Measurements from ENCODE around the gene SORCS2.
A peak's percentile ranks its signal among the peaks of the same experiment; 100 is the strongest.

SORCS2 gene

DNA sequence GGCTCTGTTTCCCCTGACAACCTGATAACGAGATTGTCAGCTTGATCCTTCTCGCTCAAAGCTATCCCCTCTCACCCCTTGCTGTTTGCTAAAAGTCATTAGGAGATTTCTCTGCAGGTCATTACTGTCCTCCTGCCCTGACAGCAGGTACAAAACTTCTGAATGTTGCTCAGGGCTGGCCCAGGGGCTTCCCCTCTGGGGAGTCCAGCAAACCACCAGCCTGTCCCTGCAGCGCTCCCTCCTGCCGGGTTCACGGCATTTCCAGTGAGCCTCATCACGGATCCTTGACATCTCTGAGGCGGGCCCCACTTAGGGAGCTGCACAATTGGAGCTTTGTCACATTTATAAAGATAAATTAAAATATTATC, 5.2 kb upstream of the SORCS2 start:
- DNase-seq, result no peak

DNA sequence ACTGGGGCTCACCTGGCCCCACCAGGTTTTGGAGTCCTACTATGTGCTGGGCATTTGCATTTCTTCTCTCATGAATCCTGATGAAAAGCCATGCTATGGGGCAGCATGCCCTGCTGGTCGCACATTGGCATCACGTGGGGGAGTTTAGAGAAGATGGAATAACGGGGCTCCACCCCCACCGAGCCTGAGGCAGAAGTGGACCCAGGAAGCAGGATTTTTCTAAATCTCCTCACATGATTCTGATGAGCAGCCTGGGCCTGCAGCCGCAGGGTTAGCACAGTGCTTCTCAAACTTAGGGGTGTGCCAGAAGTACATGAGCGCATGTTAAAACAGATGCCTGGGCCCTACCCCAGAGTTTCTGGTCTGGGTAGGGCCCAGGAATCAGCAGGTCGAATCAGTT, 4.6 kb upstream of the SORCS2 start:
- DNase-seq, result no peak

DNA sequence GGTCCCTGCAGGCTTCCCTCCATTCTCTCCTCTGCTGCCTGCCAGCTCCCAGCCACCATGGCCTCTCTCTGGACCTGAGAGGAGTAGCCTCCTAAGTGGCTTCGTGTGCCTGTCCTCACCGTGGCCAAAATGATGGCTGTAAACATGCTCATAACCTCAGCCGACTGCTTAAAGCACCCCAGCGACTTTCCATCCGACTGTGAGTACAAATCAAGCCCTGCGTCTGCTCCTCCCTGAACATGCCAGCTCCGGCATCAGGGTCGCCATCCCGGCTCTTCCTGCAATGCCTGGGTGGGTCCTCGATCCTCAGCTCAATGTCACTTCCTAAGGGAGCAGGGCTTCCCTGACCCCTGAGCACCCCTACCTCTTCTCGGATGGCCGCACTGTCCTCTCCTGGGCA, 3.3 kb upstream of the SORCS2 start:
- DNase-seq, result no peak

DNA sequence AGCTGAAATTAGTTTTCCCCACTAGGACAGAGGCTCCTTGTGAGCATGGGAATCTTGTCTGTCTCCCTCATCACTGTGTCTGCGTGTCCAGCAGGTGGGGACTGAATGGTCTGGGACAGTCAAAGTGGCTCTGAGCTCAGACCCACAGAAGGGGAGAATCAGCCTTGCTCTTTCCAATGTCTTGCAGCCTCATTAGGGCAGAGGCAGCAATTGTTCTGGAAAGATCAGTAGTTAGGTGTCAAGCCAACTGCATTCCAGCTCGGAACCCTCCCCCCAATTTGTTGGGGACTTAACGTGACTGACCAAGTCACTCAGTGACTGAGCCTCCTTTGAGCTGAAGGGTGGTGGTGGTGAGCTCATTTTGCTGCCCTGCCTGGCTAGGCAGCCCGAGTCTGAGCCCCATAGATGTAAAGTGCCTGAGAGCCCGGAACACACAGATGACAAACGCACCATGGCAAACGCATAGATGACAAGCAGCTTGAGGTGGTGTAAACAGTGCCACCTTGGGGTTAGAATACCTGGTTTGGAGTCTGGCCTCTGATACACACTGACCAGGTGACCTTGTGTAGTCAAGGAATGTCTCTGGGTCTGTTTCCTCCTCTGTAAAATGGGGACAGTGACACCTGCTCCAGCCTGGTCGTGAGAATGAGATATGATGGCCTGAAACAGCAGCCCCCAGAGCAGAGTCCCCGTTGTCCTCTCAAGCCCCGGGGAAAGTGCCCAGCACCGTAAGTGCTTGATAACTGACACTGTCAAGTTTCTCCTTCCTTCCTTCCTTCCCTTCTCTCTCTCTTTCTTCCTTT, 2.7 kb upstream of the SORCS2 start:
- no peak for DNase-seq

DNA sequence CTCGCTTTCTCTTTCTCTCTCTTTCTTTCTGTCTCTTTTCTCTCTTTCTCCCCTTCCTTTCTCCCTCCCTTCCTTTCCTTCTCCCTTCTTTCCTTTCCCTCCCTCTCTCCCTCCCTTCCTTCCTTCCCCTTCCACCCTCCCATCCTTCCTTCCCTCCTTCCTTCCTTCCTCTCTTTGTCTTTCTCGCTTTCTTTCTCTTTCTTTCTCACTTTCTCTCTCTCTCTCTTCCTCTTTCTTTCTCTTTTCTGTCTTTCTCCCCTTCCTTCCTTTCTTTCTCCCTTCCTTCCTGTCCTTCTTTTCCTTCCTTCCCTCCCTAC, 2.1 kb upstream of the SORCS2 start:
- DNase-seq, result no peak

DNA sequence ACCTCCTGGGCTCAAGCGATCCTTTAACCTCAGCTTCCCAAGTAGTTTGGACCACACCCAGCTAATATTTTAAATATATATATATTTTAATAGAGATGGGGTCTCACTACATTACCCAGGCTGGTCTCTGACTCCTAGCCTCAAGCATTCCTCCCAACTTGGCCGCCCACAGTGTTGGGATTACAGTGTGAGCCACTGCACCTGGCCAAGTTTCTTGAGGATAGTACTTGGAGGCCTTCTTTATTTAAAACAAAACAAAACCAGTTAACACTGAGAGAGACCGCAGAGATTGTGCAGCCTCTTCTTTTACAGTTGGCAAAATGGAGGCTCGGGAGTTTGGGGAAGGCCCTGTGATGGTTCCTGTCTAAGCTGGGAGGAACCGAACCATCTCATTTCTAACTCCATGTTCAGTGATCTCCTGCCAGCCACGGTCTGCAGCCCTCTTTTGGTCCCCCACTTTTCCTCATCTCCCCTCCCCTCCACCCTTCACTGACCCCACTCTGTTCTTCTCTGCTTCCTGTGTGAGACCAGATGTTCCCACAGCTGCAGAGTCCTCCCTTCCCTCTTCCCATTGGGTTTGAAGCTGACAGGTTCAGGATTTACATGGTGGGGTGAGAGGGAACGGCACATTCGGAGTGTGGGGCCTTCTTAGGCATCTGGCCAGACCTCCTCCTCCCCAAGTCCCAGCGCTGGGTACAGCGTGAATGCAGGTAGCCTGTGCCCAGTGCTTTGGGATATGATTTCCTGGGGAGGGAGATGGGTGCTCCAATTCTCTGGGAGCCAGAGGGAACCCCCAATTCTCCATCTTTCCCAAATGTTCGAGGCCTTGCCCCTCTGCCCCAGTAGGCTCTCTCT, 1.4 kb upstream of the SORCS2 start:
- no peak for DNase-seq

DNA sequence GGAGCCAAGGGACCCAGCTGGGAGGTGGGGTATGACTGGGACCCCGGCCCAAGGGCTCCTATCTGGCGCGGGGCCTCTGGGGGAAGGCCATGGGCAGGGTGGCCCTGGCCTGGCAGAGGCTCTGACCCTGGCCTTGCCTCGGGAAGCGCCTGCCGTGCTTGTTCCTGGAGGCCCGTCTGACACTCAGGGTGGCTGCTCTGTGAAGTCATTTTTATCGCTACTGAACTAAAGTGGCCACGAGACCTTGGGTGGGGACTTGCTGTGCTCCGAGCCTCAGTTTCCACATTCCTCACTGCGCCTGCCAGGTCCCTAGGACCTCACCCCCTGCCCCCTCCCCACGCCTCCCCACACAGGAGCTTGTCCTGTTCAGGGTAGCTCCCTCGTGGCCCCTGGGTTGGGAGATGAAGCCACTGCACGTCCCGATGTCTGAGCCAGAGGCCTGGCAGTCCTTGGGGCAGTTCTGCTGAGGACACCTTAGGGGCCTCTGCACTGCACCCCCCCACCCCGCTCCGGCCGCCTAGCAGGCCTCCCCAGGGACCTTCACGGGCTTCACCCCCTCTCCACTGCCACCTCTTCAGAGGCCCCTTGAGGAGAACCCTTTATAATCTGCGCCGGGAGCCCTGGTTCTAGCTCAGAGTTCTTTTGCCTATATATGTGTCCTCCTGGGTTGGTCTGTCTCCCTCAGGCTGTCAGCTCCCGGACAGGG, 639 bp upstream of the SORCS2 start:
- no peak for DNase-seq

DNA sequence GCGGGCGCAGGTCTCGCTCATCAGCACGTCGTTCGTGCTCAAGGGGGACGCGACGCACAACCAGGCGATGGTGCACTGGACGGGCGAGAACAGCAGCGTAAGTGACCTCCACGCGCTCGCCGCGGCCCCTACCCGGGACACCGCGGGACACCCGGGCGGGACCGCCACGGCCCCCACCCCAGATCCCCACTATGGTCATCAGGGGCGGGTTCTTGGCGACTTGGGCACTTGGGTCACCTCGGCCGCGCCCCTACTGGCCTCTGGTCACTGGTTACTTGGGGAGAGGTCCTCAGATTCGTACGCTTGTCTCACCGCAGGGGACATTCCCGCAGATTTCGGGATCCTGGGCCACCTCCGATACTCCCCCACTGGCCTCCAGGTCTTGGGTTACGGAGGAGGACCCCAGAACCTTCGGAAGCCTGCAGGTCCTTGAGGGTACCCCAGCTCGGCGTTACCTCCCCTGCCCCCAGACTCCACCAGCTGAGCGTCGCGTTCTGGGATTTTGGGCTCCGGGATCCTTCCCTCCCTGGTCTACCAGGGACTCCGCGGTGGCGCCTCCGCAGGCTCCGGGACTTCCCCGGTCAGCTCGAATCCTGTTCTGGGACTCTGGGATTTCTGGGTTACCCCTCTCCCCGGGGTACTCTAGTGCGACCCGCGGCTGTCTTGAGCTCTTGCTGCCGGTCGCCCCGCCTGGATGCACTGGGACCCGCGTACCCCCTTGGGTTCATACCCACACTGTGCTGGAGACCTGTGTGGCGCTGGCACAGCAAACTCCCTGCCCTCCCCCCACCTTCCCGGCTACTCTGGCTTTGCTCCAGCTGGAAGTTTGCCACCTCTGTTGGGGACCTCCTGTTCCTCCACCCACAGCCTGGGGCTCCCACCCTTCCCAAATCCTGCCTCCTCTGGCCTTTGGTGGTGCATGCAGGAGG, 956 bp downstream of the SORCS2 start:
- DNase-seq, result no peak

DNA sequence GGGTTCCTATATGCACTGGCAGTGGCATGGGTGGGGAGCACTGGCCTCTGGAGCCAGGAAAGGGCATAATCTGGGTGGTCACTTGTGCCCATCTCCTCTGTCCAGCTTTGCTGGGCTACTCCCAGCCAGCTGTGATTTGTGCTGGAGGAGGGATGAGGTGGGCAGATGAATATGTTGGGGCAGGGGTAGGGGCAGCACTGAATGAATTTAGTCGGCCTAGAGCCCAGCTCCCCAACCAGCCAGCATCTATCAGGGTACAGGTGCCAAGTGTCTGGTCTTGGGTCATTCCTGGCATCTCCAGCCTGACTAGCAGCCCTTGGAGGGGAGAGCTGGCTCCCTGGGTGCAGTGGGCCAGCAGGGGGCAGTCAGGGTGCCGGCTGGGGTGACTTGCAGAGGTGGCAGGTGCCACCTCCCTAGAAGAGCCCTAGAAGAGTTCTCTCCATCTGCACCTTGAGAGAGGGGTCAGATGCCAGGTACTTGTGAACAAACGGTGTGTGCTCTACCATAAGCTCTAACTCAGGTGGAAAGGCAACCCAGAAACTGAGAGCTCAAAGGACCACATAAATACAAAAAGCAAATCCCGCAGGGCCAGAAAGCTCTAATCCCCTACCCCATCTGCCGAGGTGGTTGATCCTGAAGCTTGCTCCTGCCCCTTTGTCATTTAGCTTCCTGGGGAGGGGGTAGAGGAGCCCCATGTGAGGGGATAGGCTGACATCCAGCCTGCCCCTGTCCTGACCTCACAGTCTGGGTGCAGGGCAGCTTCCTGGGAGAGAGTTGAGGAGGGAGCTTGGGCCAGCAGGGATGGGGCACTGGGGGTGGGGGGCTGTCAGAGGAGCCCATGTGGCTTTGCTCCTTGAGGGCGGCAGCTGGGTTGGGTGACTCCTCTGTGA, 2.2 kb downstream of the SORCS2 start:
- DNase-seq, result peak; percentile 85

DNA sequence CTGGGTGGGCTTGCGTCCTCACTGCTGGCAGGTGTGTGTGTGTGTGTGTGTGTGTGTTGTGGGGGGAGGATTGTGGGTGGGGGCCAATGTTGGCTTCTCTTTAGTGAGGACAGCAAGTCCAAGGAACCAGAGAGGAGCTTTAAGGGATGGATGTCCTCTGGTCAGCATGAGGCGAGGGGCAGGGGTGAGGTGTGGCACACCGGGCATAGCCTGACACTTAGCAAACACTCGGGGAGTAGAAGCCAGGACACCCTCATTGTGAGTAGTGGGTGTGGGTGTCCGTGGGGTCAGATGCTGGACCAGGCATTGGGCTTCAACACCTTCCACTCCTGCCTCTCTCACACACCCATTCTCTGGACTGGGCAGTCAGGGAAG, 2.8 kb downstream of the SORCS2 start:
- no peak for DNase-seq

DNA sequence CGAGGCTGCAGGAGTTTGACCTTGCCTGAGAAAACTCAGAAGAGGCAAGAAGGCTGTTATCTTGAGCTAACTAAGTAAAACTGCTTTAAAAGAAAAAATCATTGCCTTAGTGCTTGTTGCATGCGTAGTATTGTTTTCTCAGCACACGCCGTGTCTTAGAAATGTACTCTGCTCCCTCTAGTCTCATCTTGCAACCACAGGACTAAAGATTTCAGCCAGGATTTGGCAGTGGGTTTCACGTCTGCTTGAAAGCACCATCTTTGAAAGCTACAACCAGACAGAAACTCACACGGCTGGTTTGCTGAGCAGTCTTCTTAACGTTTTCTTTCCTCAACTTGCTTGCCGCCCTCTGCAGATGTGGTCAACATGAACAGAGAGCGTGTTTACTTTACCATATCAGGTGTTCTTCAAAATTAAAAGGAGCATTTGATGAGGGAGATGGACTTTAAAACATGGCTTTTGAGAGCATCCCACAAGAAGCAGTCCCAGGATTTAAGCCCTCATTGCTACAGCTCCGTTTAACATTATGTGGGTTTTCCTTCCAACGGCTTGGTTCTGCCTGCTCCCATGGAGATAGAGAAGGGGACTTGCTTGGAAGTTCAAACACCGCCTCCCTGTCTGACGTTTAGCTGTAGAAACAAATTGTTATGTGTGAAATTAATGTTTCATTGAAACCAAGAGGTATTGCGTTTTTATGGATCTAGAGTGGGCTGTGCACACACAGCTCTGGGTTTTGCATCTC, 3.4 kb downstream of the SORCS2 start:
- no peak for DNase-seq

DNA sequence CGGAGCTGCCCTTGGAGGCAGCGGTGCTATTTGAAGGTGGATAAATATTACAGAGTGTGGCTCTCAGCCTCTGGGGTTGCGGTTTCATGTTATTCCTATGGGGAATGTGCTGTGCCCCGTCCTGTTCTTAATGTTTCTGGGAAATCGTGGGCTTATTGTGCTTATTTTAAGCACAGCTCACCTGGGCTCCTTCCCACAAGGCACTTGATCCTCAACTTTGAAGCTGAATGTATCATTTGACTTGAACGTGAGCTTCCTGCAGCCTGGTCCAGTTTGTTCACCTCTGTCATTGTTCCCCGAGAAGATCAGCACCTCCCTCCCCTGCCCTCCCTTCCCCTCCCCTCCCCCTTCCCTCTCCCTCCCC, 3.9 kb downstream of the SORCS2 start:
- peak; percentile 54 for DNase-seq

DNA sequence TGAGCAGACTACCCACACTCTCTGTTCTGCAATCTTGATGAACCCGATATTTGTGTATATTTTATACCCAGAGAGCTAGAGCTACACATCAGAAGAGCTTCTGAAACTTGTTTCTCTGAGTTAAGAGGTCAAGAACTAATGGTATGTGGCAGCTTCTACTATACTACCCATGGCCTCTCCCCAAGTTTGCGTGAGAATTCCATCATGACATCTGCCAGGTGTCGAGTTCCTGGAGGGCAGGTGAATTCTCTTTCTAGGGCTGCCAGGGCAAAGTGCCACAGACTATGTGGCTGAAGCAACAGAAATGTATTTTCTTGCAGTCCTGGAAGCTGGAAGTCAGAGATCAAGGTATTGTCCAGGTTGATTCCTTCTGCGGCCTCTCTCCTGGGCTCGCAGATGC, 4.4 kb downstream of the SORCS2 start:
- no peak for DNase-seq

DNA sequence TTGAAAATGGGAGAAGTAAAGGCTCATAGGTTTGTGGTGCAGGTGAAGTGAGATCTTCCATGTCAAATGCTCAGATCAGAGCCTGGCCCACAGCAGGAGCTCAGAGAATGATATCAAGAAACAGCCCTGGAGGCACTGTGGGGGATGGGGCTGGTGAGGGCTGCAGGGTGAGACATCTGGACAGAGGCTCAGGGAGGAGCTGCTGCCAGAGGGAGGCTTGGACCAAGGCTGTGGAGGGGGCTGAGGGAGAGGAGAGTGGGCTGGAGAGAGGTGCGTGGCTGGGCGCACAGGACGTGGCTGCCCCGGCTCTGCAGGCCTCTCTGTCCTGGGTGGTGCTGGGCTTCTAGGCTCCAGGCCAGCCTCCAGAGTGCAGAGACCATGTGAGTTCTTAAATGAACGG, 5.6 kb downstream of the SORCS2 start:
- DNase-seq, result no peak

DNA sequence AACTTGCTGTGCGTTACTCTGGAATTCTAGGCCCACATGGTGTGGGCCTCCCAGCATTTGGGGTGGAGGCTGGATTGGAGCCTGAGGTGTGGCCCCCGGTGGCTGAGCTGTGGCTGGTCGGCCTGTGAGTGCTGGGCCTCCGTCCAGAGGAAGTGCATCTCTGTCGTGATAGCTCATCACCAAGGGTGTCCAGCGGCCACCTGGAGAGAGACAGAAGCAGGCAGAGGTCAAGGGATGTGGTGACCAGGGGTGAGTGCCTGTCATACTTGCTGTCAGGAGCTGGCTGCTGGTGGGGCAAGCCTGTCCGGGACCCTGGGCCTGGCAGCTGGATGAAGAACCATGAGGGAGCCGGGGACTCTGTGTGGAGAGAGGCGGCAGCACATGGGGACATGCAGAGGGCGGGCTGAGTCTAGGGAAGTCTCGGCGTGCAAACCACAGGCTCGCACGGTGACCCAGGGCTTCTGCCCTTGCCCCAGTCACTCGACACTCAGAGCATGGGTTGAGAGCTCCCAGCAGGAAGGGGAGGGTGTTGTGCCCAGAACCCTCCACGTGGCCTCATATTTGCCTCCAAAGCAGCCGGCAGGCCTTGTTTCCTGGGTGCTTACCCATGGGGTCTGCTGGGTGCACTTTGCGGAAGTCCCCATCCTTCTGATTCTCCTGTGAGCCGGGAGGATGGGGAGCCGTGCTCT, 6.2 kb downstream of the SORCS2 start:
- DNase-seq, result no peak

DNA sequence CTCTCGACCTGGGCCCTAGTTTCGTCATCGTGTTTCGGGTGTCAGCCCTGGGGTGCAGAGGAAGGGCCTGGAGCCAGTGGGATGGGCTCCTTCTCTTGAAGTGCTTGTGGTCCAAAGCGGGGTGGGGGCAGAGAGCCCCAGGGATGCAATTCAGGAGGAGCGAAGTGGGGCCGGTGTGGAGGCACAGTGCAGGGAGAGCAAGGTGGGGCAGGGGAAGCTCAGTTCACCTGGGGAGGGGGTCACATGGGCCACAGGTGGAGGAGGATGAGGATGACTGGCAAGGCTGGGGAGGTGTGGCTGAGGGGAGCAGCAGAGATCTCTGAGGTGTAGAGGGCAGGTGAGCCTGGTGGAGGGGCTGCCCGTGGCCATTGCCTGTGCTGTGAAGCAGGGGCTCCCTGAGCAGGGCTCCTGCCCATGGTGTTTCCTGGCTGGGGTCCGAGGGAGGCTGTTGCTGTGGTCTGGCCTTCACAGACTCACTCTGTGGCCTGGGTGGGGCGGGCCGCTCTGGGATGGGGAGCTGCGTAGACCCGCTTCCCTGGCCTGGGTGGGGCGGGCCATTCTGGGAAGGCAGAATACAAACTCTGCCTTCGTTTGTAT, 6.9 kb downstream of the SORCS2 start:
- no peak for DNase-seq

DNA sequence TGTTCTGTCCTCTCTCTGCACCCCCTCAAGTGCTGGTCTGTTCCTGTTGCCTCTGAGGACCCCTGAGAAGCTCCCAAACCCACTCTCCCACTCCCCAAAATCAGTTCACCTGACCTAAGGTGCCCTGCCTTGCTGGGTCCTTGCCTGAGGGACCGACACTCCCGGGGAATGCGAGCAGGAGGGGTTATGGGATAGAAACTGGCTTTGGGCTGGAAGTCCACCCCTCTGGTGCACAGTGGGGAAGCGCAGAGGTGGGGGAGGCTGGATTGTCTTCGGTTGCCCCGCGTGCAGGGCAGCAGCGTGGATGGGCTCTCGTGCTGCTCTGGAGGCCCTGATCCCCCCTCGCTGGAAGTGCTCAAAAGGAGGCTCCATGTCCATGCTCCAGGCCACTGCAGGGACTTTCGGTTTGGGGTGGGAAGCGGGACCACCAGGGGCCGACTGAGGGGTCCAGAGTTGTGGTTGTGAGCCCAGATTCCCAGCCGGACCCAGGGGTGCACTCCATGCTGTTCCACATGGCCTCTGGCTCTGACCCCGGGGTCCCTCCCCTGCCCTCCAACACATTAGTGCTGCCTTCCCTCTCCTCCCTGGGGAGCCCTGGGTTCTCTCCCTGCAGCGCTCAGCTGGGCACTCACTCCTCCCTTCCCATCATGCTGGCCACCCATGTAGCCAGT, 7.6 kb downstream of the SORCS2 start:
- no peak for DNase-seq

DNA sequence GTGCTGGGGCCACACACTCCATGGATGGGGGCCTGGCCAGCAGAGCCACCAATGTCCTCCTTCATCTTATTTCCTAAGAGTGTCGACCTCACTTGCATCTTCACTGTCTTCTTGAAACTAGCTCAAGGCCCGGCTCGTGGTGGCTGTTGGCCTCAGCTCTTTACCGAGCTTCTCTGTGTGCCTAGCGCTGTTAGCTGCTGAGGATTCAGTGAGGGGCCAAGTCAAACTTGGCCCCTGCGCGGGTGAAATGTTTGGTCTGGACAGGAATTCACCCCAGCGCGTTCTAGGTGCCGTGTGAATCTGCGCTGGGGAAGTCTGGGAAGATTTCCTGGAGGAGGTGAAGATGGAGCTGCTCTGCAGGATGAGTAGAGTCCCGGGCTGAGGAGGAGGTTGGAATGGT, 8.5 kb downstream of the SORCS2 start:
- DNase-seq, result no peak
